Liver (tissue), 9 donors: ENCODE measurements around the gene FRMPD1. TPM values are rescaled to one million over a fixed set of nuclear protein-coding genes. Genes with fewer than 3 reads are reported as not detected.

ENCODE experiments used
- DNase-seq: peaks from one replicate; pipeline ENCODE4 v3.0.0-alpha.2; 2017; ENCODE audit warnings: low spot score
- H3K27ac ChIP-seq, 2 donors: one replicate each; pipeline ENCODE4 v1.7.0; 2013; ENCODE audit warnings: inconsistent platforms in 2 of 2, low read length in 2 of 2, control low read depth in 1 of 2, low read depth in 1 of 2, mild to moderate bottlenecking in 1 of 2
- H3K27me3 ChIP-seq, 4 donors: one replicate each; pipeline versions ENCODE4 v1.6.1 to v1.7.0; 2013; ENCODE audit warnings: low read length in 3 of 4, inconsistent platforms in 1 of 4, mild to moderate bottlenecking in 1 of 4, moderate library complexity in 1 of 4; ENCODE audit not compliant: control insufficient read depth in 4 of 4, insufficient read depth in 4 of 4
- H3K36me3 ChIP-seq, 4 donors: one replicate each; pipeline versions ENCODE4 v1.6.1 to v1.7.0; 2013; ENCODE audit warnings: low read length in 3 of 4, mild to moderate bottlenecking in 3 of 4, low read depth in 1 of 4, moderate library complexity in 1 of 4; ENCODE audit not compliant: control insufficient read depth in 4 of 4, insufficient read depth in 3 of 4
- H3K4me1 ChIP-seq, 4 donors: one replicate each; pipeline versions ENCODE4 v1.6.1 to v1.7.0; 2013; ENCODE audit warnings: low read length in 3 of 4, mild to moderate bottlenecking in 3 of 4, moderate library complexity in 1 of 4; ENCODE audit not compliant: control insufficient read depth in 4 of 4, insufficient read depth in 4 of 4
- H3K4me3 ChIP-seq, 3 donors: one replicate each; pipeline versions ENCODE4 v1.6.1 to v1.7.0; 2013; ENCODE audit warnings: low read length in 3 of 3, control low read depth in 1 of 3, low read depth in 1 of 3, mild to moderate bottlenecking in 1 of 3
- H3K9ac ChIP-seq, 2 donors: one replicate each; pipeline ENCODE4 v1.7.0; 2013; ENCODE audit warnings: low read length in 2 of 2, mild to moderate bottlenecking in 2 of 2, moderate library complexity in 2 of 2, control low read depth in 1 of 2, low read depth in 1 of 2
- H3K9me3 ChIP-seq, 4 donors: one replicate each; pipeline versions ENCODE4 v1.6.1 to v1.7.0; 2013; ENCODE audit warnings: low read length in 3 of 4; ENCODE audit not compliant: control insufficient read depth in 4 of 4
- ATF3 ChIP-seq: IDR thresholded peaks from 2 replicates; pipeline ENCODE4 v1.6.1; 2016; ENCODE audit warnings: antibody characterized with exemption
- CTCF ChIP-seq: fragments of 150-350 bp; IDR thresholded peaks from 2 replicates; pipeline ENCODE4 v1.5.1; 2017; ENCODE audit warnings: improper control_type of control experiment, low read depth, low read length; ENCODE audit not compliant: missing input control
- EGR1 ChIP-seq, 2 donors: IDR thresholded peaks; 2 replicates each; pipeline ENCODE4 v1.6.1; 2016 to 2018; ENCODE audit warnings: antibody characterized with exemption in 2 of 2, low read depth in 2 of 2
- FOXA1 ChIP-seq: IDR thresholded peaks from 2 replicates; pipeline ENCODE4 v1.6.1; 2016; ENCODE audit warnings: antibody characterized with exemption
- GABPA ChIP-seq, 2 donors: IDR thresholded peaks in 1 of 2; conservative IDR thresholded peaks in 1 of 2; 2 replicates each; pipeline ENCODE4 v1.6.1; 2016; ENCODE audit warnings: antibody characterized with exemption in 2 of 2, mild to moderate bottlenecking in 1 of 2, moderate library complexity in 1 of 2
- HNF4A ChIP-seq, 2 donors: conservative IDR thresholded peaks; 2 replicates each; pipeline ENCODE4 v1.6.1; 2016; ENCODE audit warnings: antibody characterized with exemption in 2 of 2, mild to moderate bottlenecking in 2 of 2
- HNF4G ChIP-seq: IDR thresholded peaks from 2 replicates; pipeline ENCODE4 v1.6.1; 2016; ENCODE audit warnings: antibody characterized with exemption
- MAX ChIP-seq: IDR thresholded peaks from 2 replicates; pipeline ENCODE4 v1.6.1; 2016; ENCODE audit warnings: antibody characterized with exemption
- NR2F2 ChIP-seq: IDR thresholded peaks from 2 replicates; pipeline ENCODE4 v1.6.1; 2016; ENCODE audit warnings: antibody characterized with exemption
- RAD21 ChIP-seq, 2 donors: IDR thresholded peaks; 2 replicates each; pipeline ENCODE4 v1.6.1; 2016; ENCODE audit warnings: antibody characterized with exemption in 2 of 2, mild to moderate bottlenecking in 2 of 2
- REST ChIP-seq: IDR thresholded peaks from 2 replicates; pipeline ENCODE4 v1.6.1; 2016; ENCODE audit warnings: antibody characterized with exemption, mild to moderate bottlenecking
- RXRA ChIP-seq, 2 donors: IDR thresholded peaks; 2 replicates each; pipeline ENCODE4 v1.6.1; 2017 to 2018; ENCODE audit warnings: antibody characterized with exemption in 2 of 2, mild to moderate bottlenecking in 1 of 2
- SP1 ChIP-seq: IDR thresholded peaks from 2 replicates; pipeline ENCODE4 v1.6.1; 2018; ENCODE audit warnings: antibody characterized with exemption, mild to moderate bottlenecking
- TAF1 ChIP-seq: conservative IDR thresholded peaks from 2 replicates; pipeline ENCODE4 v1.6.1; 2016; ENCODE audit warnings: antibody characterized with exemption, mild to moderate bottlenecking
- YY1 ChIP-seq: IDR thresholded peaks from 2 replicates; pipeline ENCODE4 v1.6.1; 2016; ENCODE audit warnings: antibody characterized with exemption, mild to moderate bottlenecking
- ZBTB33 ChIP-seq: IDR thresholded peaks from 2 replicates; pipeline ENCODE4 v1.6.1; 2016; ENCODE audit warnings: antibody characterized with exemption
- WGBS: extraction: QIAGEN DNeasy Blood & Tissue Kit; methylation state at CpG from one replicate; pipeline ENCODE4 v1.1.7; 2013; 5-methylcytosine and 5-hydroxymethylcytosine counted together
- polyA plus RNA-seq, 2 donors: library from polyadenylated mRNA; stranded (reverse) in 1 of 2; unstranded in 1 of 2; fragments of 200-250 nt in 1 of 2; fragments of >200 nt in 1 of 2; fragmentation: Nextera tagmentation in 1 of 2; extraction: Ambion mirVana in 1 of 2; gene quantifications; one replicate each; pipeline versions ENCODE4 v1.2.1 to v1.2.3, GENCODE V29; 2013 to 2015
- total RNA-seq, 2 donors: library from RNA; depleted of rRNA; stranded (reverse); fragments of >200 nt; gene quantifications; one replicate each; pipeline ENCODE4 v1.2.3, GENCODE V29; 2014
- donor health status: healthy.
- donor health status: healthy.
- donor health status: healthy.
- donor health status: healthy.
- donor health status: healthy.

FRMPD1 gene
- total and polyA plus RNA-seq, 4 donors, result 0.06 to 1.8 (median 0.17) TPM

GRCh38 chr9:37707748-37708147 is 57.0 kb downstream of the FRMPD1 start (continued):
- TF ChIP-seq ATF3, result no peak
- TF ChIP-seq RXRA (IDR thresholded peaks at IDR 0.05), result peak; percentile 50 to 87
- peak; percentile 56 for TF ChIP-seq ZBTB33
- TF ChIP-seq TAF1, result no peak
- TF ChIP-seq HNF4G, result peak; percentile 27
- TF ChIP-seq GABPA (IDR thresholded peaks at IDR 0.05 in 1 of 2, conservative IDR thresholded peaks at IDR 0.05 in 1 of 2), result peak in 1 of 2 donors; percentile 37
- TF ChIP-seq RAD21 (IDR thresholded peaks at IDR 0.05), result peak in 1 of 2 donors; percentile 23
- TF ChIP-seq FOXA1, result peak; percentile 44

GRCh38 chr9:37710046-37710445 is 59.3 kb downstream of the FRMPD1 start:
- no peak for DNase-seq
- Histone ChIP-seq H3K27me3 (no peaks in the 10 kb centered on the region), H3K4me1 (peaks cover 5 to 16% (median 14%) of the 10 kb centered on the region in 4 donors), H3K9me3 (no peaks in the 10 kb centered on the region), H3K27ac (no peak overlapping the region), H3K36me3 (no peaks in the 10 kb centered on the region), H3K9ac (no peak overlapping the region), H3K4me3 (no peak overlapping the region)
- WGBS, result 84% methylated on average over 3 of the region's 3 CpGs
- no peak for TF ChIP-seq REST
- no peak for TF ChIP-seq ATF3
- no peak for TF ChIP-seq HNF4G
- no peak for TF ChIP-seq EGR1 (IDR thresholded peaks at IDR 0.05; ENCODE audit: low read depth in 2 of 2)
- TF ChIP-seq HNF4A (conservative IDR thresholded peaks at IDR 0.05), result no peak
- TF ChIP-seq CTCF, result no peak

GRCh38 chr9:37715260-37715659 is 64.5 kb downstream of the FRMPD1 start:
- Histone ChIP-seq H3K27me3 (no peaks in the 10 kb centered on the region), H3K4me3 (no peak overlapping the region), H3K4me1 (peaks cover 3 to 19% (median 15%) of the 10 kb centered on the region in 4 donors), H3K9me3 (no peaks in the 10 kb centered on the region), H3K9ac (no peak overlapping the region), H3K36me3 (no peaks in the 10 kb centered on the region), H3K27ac (no peak overlapping the region)
- WGBS, result 30% methylated on average over 4 of the region's 4 CpGs
- DNase-seq, result no peak
- TF ChIP-seq MAX (no peak), YY1 (peak; percentile 17), RAD21 (IDR thresholded peaks at IDR 0.05) (peak in 1 of 2 donors; percentile 11), TAF1 (no peak), RXRA (IDR thresholded peaks at IDR 0.05) (peak; percentile 26 to 71), SP1 (peak; percentile 50), REST (no peak), HNF4A (conservative IDR thresholded peaks at IDR 0.05) (peak; percentile 46 to 75), NR2F2 (no peak)
